ENCODE measurements around the gene TCAF1. TPM values are rescaled to one million over a fixed set of nuclear protein-coding genes. Genes with fewer than 3 reads are reported as not detected.
A peak's percentile ranks its signal among the peaks of the same experiment; 100 is the strongest.

TCAF1 gene
- total and polyA plus RNA-seq, 7 donors = 4.3 to 107 (median 19.5) TPM

DNA sequence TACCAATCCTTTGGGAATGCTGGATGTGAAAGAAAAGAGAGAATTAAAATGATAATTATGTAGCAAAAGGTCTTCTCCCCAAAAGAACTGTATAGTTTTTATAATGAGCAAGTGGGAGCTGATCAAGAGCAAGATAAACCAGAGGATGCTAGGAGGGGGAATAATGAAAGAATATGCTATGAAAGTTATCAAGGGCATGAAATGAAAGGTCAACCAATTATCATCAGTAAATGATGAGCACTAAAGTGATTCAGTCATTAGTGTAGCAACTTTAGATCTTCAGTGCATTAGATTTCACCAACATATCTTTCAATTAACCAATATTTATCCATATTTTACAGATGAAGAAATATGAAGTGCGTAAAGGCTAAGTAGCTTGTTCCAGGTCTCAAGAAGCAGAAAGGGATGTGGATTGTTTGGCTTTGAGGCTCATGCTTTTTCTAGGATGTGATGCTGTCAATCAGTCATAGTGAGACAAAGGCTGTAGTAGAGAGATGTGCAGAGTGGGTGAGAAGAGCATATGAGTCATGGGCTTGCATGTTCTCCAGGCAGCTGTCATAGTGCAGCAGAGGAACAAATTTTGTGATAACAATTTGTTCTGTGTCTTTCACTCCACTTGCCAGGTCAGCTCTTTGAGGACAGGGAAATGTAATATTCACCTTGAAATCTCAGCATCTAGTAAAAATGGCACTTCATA, 27.4 kb upstream of the TCAF1 start:
- peak in 1 of 4 donors; percentile 62 for ATAC-seq
- no peak overlapping the region for H3K4me3 ChIP-seq
- no peak for TF ChIP-seq CTCF (IDR thresholded peaks at IDR 0.05)
- WGBS, 3 donors = 80 to 94% (median 88%) methylated on average over 1 of the region's 1 CpG
- H3K9me3 ChIP-seq = peaks cover 3% of the 10 kb centered on the region
- no peaks in the 10 kb centered on the region for H3K36me3 ChIP-seq (ENCODE audit: insufficient read depth in 1 of 2, low read depth in 1 of 2)
- H3K27me3 ChIP-seq (ENCODE audit: insufficient read depth in 3 of 3, low read length in 2 of 3) = no peaks in the 10 kb centered on the region
- no peak overlapping the region for H3K27ac ChIP-seq
- H3K4me1 ChIP-seq = no peaks in the 10 kb centered on the region
- DNase-seq = no peak
- intact Hi-C loops (cut with DNase I) = no loop called here

DNA sequence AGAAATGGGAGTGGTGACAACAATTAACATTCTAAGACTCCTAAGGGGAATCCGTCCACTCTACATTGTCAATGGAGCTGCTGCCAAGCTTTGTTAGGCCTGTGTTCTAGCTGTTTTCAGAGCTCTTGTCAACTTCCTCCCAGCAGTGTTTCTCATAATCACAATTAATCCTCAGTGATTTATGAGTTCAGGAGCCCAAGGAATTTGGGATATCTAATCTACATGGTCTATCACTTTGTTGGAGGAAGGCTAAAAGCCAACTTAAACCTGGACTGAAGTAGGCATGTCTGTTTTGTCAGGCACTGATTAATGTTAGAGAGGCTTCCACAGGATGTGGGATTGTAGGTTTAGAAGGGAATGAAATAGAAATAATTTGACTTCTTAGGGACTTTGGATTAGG, 22.9 kb upstream of the TCAF1 start:
- DNase-seq (no peak), ATAC-seq (no peak)
- Histone ChIP-seq H3K4me3 (no peak overlapping the region), H3K36me3 (ENCODE audit: insufficient read depth in 1 of 2, low read depth in 1 of 2) (no peaks in the 10 kb centered on the region), H3K4me1 (no peaks in the 10 kb centered on the region), H3K27ac (no peak overlapping the region), H3K27me3 (ENCODE audit: insufficient read depth in 3 of 3, low read length in 2 of 3) (no peaks in the 10 kb centered on the region), H3K9me3 (no peaks in the 10 kb centered on the region)
- intact Hi-C loops (cut with DNase I) = no loop called here
- TF ChIP-seq CTCF (IDR thresholded peaks at IDR 0.05) = no peak
- WGBS, 3 donors = 64 to 83% (median 67%) methylated on average over 1 of the region's 1 CpG

DNA sequence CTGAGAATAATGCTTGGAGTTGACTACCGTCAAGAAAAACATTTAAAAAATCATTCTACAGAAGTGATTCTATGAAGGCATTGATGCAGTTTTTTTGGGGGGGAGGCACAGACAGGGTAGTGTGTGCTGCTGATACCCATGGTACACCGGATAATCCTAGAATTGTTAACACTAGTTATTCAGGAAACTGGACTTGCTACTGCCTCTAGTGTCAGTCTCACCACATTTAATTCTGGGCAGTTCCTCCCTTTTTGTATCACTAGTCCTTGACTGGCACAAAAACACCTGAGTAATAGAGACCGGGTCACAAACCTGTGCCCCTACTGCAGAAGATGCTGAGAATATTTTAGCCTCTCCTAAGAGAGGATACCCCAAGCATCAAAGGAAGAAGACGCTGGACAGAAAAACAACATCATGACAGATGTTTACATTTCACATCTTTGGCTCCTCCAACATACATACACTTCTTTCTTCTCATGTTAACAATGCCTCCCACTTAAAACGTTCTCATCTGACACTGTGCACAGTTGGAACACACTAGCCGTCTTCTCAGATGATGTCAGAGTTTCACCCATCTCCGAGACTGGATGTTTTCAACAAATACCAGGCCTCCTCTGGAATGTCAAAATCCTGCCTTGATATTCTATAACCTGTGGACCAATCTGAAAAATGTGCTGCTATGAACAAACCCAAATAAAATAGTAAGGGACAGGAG, 13.1 kb upstream of the TCAF1 start:
- Histone ChIP-seq H3K4me3 (no peak overlapping the region), H3K9me3 (no peaks in the 10 kb centered on the region), H3K36me3 (ENCODE audit: insufficient read depth in 1 of 2, low read depth in 1 of 2) (no peaks in the 10 kb centered on the region), H3K27me3 (ENCODE audit: insufficient read depth in 3 of 3, low read length in 2 of 3) (no peaks in the 10 kb centered on the region), H3K27ac (no peak overlapping the region), H3K4me1 (no peaks in the 10 kb centered on the region)
- no peak for ATAC-seq
- no peak for DNase-seq
- no peak for TF ChIP-seq CTCF (IDR thresholded peaks at IDR 0.05)
- WGBS, 3 donors = 65 to 69% (median 68%) methylated on average over 7 of the region's 7 CpGs
- intact Hi-C loops (cut with DNase I) = no loop called here

DNA sequence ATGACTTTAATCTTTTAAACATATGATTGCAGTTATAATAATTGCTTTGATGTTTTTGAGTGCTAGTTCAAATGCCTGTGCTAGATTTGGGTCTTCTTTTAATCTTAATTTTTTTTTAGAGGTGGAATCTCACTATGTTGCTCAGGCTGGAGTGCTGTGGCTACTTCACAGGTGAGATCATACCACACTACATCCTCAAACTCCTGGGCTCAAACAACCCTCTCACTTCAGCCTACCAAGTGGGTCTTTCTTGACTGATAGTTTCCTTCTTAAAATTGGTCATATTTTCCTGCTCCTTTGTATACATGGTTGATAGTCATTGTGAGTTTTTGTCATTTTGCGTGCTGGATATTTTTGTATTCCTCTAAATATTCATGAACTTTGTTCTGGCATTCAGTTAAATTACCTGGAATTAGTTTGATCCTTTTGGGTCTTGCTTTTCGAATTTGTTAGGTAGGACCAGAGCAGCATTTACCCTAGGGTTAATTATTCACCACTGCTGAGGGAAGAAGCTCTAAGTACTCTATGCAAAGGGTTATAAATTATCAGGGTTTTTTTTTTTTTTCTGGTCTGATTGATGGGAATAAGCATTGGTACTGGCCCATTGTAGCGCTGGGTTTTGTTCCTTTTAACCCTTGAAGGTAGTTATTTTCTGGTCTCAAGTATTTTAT, 12.1 kb upstream of the TCAF1 start:
- DNase-seq (no peak), ATAC-seq (no peak)
- no peak overlapping the region for H3K4me3 ChIP-seq
- no peaks in the 10 kb centered on the region for H3K27me3 ChIP-seq (ENCODE audit: insufficient read depth in 3 of 3, low read length in 2 of 3)
- intact Hi-C loops (cut with DNase I) = no loop called here
- H3K4me1 ChIP-seq = no peaks in the 10 kb centered on the region
- no peaks in the 10 kb centered on the region for H3K36me3 ChIP-seq (ENCODE audit: insufficient read depth in 1 of 2, low read depth in 1 of 2)
- 92 to 96% (median 93%) methylated on average over 3 of the region's 3 CpGs for WGBS, 3 donors
- H3K27ac ChIP-seq = no peak overlapping the region
- TF ChIP-seq CTCF (IDR thresholded peaks at IDR 0.05) = no peak
- H3K9me3 ChIP-seq = no peaks in the 10 kb centered on the region

Measured in psoas muscle (tissue), 8 donors.